ENCODE results near the gene BTBD9. TPM values are rescaled to one million over a fixed set of nuclear protein-coding genes. Genes with fewer than 3 reads are reported as not detected.

Gene BTBD9
- polyA plus RNA-seq, 1 donor (not counting 4 experiments of a cell fraction or from before 2014, with no cell fraction given) = 6.8 TPM

GRCh38 chr6:38194589-38194988, 445.1 kb downstream of the BTBD9 start:
- H3K79me2 ChIP-seq (ENCODE audit: control insufficient read depth, insufficient read depth, low read length) = no peaks in the 10 kb centered on the region
- H3K36me3 ChIP-seq (ENCODE audit: control insufficient read depth in 2 of 2, extremely low read depth in 1 of 2, insufficient read depth in 2 of 2, low read length in 2 of 2) = no peaks in the 10 kb centered on the region
- H3K9ac ChIP-seq (ENCODE audit: control insufficient read depth, extremely low read depth, insufficient read depth, low read length) = no peak overlapping the region
- dilution Hi-C loops (cut with MboI; ENCODE audit: extremely low pct_ligation_motif_present, low sequenced_read_pairs) = no loop called here
- FAIRE-seq (no peak), DNase-seq (ENCODE audit: low read depth, low spot score) (no peak)
- H3K9me3 ChIP-seq (ENCODE audit: control insufficient read depth, low read depth, low read length) = no peaks in the 10 kb centered on the region
- H3K27ac ChIP-seq (ENCODE audit: control insufficient read depth, insufficient read depth, low read length) = no peak overlapping the region
- no peaks in the 10 kb centered on the region for H3K9me1 ChIP-seq (ENCODE audit: control insufficient read depth, extremely low read depth, insufficient read depth, low read length)
- H3K4me1 ChIP-seq (ENCODE audit: control insufficient read depth, extremely low read depth, insufficient read depth, low read length) = no peaks in the 10 kb centered on the region
- no peak overlapping the region for H3K4me2 ChIP-seq (ENCODE audit: control insufficient read depth, extremely low read depth, insufficient read depth, low read depth, low read length)
- no peak overlapping the region for H2AFZ ChIP-seq (ENCODE audit: control insufficient read depth, low read length)
- TF ChIP-seq EZH2 (IDR thresholded peaks at IDR 0.05; ENCODE audit: low read length) = no peak
- no peaks in the 10 kb centered on the region for H3K27me3 ChIP-seq (ENCODE audit: control insufficient read depth, extremely low read depth, insufficient read depth, low read length)
- no peak overlapping the region for H3K4me3 ChIP-seq (ENCODE audit: control insufficient read depth in 2 of 3, extremely low read depth in 1 of 3, insufficient read depth in 2 of 3, low read depth in 1 of 3, low read length in 3 of 3)
- no peaks in the 10 kb centered on the region for H4K20me1 ChIP-seq (ENCODE audit: control insufficient read depth, extremely low read depth, insufficient read depth, low read length)

GRCh38 chr6:38194282-38194572, 445.5 kb downstream of the BTBD9 start:
- H3K9me1 ChIP-seq (ENCODE audit: control insufficient read depth, extremely low read depth, insufficient read depth, low read length) = no peaks in the 10 kb centered on the region
- H3K79me2 ChIP-seq (ENCODE audit: control insufficient read depth, insufficient read depth, low read length) = no peaks in the 10 kb centered on the region
- H4K20me1 ChIP-seq (ENCODE audit: control insufficient read depth, extremely low read depth, insufficient read depth, low read length) = no peaks in the 10 kb centered on the region
- no peaks in the 10 kb centered on the region for H3K9me3 ChIP-seq (ENCODE audit: control insufficient read depth, low read depth, low read length)
- dilution Hi-C loops (cut with MboI; ENCODE audit: extremely low pct_ligation_motif_present, low sequenced_read_pairs) = no loop called here
- H3K4me1 ChIP-seq (ENCODE audit: control insufficient read depth, extremely low read depth, insufficient read depth, low read length) = no peaks in the 10 kb centered on the region
- no peaks in the 10 kb centered on the region for H3K27me3 ChIP-seq (ENCODE audit: control insufficient read depth, extremely low read depth, insufficient read depth, low read length)
- no peak overlapping the region for H3K9ac ChIP-seq (ENCODE audit: control insufficient read depth, extremely low read depth, insufficient read depth, low read length)
- H3K27ac ChIP-seq (ENCODE audit: control insufficient read depth, insufficient read depth, low read length) = no peak overlapping the region
- H3K36me3 ChIP-seq (ENCODE audit: control insufficient read depth in 2 of 2, extremely low read depth in 1 of 2, insufficient read depth in 2 of 2, low read length in 2 of 2) = no peaks in the 10 kb centered on the region
- DNase-seq (ENCODE audit: low read depth, low spot score) (no peak), FAIRE-seq (no peak)
- no peak for TF ChIP-seq EZH2 (IDR thresholded peaks at IDR 0.05; ENCODE audit: low read length)
- no peak for TF ChIP-seq CTCF (optimal IDR thresholded peaks at IDR 0.05 in 1 of 3, IDR thresholded peaks at IDR 0.05 in 1 of 3, conservative IDR thresholded peaks at IDR 0.05 in 1 of 3; ENCODE audit: extremely low read depth in 1 of 3, insufficient read depth in 2 of 3, low read length in 3 of 3)
- H3K4me3 ChIP-seq (ENCODE audit: control insufficient read depth in 2 of 3, extremely low read depth in 1 of 3, insufficient read depth in 2 of 3, low read depth in 1 of 3, low read length in 3 of 3) = no peak overlapping the region
- no peak overlapping the region for H2AFZ ChIP-seq (ENCODE audit: control insufficient read depth, low read length)
- no peak overlapping the region for H3K4me2 ChIP-seq (ENCODE audit: control insufficient read depth, extremely low read depth, insufficient read depth, low read depth, low read length)

- FAIRE-seq = no peak
- Histone ChIP-seq H3K36me3 (ENCODE audit: control insufficient read depth in 2 of 2, extremely low read depth in 1 of 2, insufficient read depth in 2 of 2, low read length in 2 of 2) (no peaks in the 10 kb centered on the region), H3K27ac (ENCODE audit: control insufficient read depth, insufficient read depth, low read length) (no peak overlapping the region), H3K4me2 (ENCODE audit: control insufficient read depth, extremely low read depth, insufficient read depth, low read depth, low read length) (no peak overlapping the region), H2AFZ (ENCODE audit: control insufficient read depth, low read length) (no peak overlapping the region), H4K20me1 (ENCODE audit: control insufficient read depth, extremely low read depth, insufficient read depth, low read length) (no peaks in the 10 kb centered on the region), H3K9me1 (ENCODE audit: control insufficient read depth, extremely low read depth, insufficient read depth, low read length) (no peaks in the 10 kb centered on the region), H3K27me3 (ENCODE audit: control insufficient read depth, extremely low read depth, insufficient read depth, low read length) (no peaks in the 10 kb centered on the region), H3K4me3 (ENCODE audit: control insufficient read depth in 2 of 3, extremely low read depth in 1 of 3, insufficient read depth in 2 of 3, low read depth in 1 of 3, low read length in 3 of 3) (no peak overlapping the region), H3K79me2 (ENCODE audit: control insufficient read depth, insufficient read depth, low read length) (no peaks in the 10 kb centered on the region), H3K9ac (ENCODE audit: control insufficient read depth, extremely low read depth, insufficient read depth, low read length) (no peak overlapping the region), H3K4me1 (ENCODE audit: control insufficient read depth, extremely low read depth, insufficient read depth, low read length) (no peaks in the 10 kb centered on the region), H3K9me3 (ENCODE audit: control insufficient read depth, low read depth, low read length) (no peaks in the 10 kb centered on the region)
- dilution Hi-C loops (cut with MboI; ENCODE audit: extremely low pct_ligation_motif_present, low sequenced_read_pairs) = no loop called here
- DNase-seq (ENCODE audit: low read depth, low spot score) = no peak
- TF ChIP-seq CTCF (optimal IDR thresholded peaks at IDR 0.05 in 1 of 3, IDR thresholded peaks at IDR 0.05 in 1 of 3, conservative IDR thresholded peaks at IDR 0.05 in 1 of 3; ENCODE audit: extremely low read depth in 1 of 3, insufficient read depth in 2 of 3, low read length in 3 of 3) = no peak
- no peak for TF ChIP-seq EZH2 (IDR thresholded peaks at IDR 0.05; ENCODE audit: low read length)
These were observed 446.0 kb downstream of the BTBD9 start for GRCh38 chr6:38193481-38194281.
